GM12874 (cell line): ENCODE data around the gene PRKAR1B.

ENCODE experiments used
- TF ChIP-seq, protein P1 (sequence below): IDR thresholded peaks from 2 replicates; pipeline ENCODE4 v1.5.1; 2011; ENCODE audit warnings: low read depth, mild to moderate bottlenecking, control low read depth, low read length, moderate library complexity; ENCODE audit not compliant: insufficient read depth

The PRKAR1B gene

DNA sequence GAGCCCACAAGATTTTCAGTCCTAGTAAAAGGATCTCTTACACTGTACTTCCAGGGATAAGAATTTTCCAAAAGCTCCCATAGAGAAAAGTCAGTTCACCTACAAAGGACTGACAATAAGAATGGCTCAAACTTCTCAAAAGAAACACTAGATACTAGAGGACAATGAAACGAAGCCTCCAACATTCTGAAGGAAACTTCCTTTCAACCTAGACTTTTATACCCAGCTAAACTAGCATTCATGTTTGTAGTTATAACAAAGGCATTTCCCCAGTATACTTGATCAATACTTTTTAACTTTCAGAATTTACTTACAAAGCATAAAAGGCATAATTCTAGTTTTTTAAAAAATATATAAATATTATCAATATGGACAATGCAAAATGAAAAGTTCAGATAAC is 41.5 kb downstream of the PRKAR1B start:
- TF ChIP-seq, protein P1, sequence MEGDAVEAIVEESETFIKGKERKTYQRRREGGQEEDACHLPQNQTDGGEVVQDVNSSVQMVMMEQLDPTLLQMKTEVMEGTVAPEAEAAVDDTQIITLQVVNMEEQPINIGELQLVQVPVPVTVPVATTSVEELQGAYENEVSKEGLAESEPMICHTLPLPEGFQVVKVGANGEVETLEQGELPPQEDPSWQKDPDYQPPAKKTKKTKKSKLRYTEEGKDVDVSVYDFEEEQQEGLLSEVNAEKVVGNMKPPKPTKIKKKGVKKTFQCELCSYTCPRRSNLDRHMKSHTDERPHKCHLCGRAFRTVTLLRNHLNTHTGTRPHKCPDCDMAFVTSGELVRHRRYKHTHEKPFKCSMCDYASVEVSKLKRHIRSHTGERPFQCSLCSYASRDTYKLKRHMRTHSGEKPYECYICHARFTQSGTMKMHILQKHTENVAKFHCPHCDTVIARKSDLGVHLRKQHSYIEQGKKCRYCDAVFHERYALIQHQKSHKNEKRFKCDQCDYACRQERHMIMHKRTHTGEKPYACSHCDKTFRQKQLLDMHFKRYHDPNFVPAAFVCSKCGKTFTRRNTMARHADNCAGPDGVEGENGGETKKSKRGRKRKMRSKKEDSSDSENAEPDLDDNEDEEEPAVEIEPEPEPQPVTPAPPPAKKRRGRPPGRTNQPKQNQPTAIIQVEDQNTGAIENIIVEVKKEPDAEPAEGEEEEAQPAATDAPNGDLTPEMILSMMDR = no peak

DNA sequence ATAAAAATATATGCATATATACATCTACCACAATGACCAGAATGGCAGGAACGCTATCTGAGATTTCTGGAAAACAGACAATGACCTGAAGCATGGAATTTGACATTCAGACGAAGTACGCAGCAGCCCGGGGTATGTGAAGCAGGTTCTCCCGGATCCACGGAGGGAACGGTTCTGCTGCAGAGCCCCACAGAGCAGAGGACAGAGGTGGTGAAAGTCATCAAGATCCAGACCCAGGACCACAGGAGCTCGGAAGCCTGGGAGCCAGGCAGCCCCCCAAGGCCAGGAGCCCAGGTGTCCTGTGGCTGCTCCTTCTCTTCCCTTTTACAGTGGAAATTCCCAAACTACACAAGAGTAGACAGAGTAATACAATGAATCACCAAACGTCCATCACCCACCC is 42.7 kb downstream of the PRKAR1B start:
- TF ChIP-seq, protein P1 = no peak

DNA sequence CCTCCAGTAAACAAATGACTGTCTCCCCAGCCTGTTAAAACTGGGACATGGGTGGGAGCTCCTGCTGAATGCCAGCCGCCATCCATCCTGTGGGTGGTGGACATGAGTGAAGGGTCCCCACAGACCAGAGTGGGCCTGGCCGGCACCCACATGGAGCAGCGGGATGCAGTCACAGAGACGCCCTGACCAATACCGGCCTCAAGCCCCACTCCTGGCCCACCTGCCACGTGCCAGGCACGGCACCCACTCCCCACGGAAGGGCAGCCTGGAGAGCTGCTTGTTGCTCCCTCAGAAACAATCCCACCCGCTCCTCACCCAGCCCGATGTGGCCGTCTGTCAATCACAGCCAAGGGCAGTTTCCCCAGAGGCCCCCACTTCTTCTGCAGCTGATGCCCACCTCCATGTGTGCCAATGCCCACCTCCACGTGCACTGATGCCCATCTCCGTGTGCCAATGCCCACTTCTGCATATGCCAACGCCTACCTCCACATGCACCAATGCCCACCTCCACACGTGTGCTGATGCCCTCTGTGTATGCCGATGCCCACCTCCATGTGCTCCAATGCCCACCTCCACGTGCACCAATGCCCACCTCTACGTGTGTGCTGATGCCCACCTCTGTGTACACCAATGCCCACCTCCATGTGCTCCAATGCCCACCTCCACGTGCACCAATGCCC is 43.4 kb downstream of the PRKAR1B start:
- TF ChIP-seq, protein P1 = no peak

DNA sequence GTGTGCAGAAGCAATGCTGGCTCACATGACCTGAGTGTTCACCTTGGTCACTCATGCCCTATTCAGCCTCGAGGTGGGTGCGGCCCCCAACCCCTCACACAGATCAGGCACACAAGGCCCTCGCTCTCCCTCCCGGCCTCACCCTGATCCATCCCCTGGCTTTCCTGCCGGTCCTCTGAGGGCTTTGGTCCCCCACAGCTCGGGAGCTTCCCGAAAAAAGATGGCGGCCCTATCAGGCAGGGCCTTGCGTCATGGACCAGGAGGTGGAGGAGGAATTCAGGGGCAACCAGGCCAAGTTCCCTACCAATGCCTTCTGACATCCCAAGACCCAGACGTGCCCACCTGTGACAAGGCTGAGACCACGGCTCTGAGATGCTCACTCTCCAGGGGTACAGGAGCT is 44.3 kb downstream of the PRKAR1B start:
- TF ChIP-seq, protein P1 = no peak

DNA sequence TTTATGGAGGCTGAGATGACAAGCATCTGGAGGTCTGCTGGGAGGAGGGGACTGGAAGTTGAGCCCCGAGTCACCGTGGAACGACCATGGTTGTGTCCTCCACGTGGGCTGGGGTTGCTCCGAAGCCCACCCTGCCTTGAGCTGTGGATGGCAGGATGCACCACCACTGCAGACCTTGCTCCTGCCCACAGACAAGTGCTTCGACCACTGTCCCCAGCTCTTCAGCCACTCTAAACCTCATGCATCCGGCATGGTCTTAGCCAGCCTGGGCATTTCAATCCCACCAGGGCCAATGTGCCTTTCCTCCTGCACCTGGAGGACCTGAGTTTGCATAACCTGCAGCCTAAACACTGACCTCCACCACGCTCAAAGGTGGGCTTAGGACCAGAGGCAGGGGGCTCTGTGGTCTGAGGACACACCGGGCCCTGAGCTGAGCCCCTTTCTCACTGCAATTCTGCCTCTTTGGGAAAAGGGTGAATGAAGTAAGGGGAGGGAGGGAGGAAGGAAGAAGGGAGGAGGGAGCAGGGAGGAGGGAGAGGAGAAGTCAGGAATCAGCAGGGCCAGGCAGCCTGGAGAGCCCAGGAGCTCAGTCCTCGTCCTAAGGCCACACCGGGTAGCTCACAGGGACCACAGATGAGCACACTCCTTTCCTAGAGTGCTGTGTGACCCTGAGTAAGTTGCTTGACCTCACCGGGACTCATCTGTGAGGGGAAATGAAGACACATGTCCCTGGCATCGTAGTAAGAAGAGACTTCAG is 45.4 kb downstream of the PRKAR1B start:
- TF ChIP-seq, protein P1 = no peak

DNA sequence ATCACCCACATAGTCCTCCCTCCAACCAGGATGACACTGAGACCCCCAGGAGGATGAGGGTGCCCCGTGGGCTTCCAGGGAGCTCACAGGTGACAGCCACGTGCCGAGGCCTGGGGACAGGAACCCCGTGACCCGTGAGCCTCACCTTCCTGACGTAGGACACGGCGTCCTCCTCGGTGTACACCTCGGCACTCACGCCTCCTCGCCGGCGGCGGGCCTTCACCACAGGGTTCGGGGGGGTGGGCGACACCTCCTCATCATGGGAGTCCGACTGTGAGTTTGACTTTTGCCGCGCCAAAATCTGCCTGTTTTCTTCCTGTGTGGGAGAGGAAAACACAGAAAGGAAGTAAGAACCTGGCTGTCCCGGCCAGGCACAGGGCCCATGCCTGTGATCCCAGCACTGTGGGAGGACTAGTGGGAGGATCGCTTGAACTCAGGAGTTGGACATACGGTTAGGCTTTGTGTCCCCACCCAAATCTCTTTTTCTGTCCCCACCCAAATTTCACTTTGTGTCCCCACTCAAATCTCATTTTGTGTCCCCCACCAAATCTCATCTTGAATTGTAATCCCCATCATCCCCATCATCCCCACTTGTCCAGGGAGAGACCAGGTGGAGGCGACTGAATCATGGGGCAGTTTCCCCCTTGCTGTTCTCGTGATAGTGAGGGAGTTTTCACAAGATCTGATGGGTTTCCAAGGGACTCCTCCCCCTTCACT is 46.5 kb downstream of the PRKAR1B start:
- TF ChIP-seq, protein P1 = no peak

DNA sequence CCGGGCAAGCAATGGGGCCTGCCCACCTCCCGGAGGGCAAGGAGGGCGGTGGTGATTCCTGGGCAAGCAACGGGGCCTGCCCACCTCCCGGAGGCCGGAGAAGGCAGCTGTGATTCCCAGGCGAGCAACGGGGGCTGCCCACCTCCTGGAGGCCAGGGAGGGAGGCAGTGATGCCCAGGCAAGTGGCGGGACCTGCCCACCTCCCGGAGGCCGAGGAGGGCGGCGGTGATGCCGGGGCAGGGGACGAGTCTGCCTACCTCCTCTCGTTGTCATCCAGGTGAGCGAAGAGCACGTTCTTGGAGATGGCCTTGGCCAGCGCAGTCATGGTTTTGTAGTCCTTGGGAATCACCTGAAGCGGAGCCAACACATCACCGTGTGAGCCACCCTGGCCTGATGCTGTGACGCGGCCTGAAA is 50.1 kb downstream of the PRKAR1B start:
- TF ChIP-seq, protein P1 = no peak
